H4 (cell line): Measurements from ENCODE around the gene HOXA9. TPM values are rescaled to one million over a fixed set of nuclear protein-coding genes. Genes with fewer than 3 reads are reported as not detected.

ENCODE experiments used
- DNase-seq: peaks from one replicate; pipeline ENCODE4 v3.0.0-alpha.2; 2015; ENCODE audit warnings: low spot score
- total RNA-seq: library from RNA; depleted of rRNA; stranded (reverse); fragments of >200 nt; shearing (Covaris generic); gene quantifications from 2 replicates; pipeline ENCODE4 v1.2.3, GENCODE V29; 2014

Gene HOXA9
- total RNA-seq, 1 experiment from 2014 or later = 0.17 TPM

DNA sequence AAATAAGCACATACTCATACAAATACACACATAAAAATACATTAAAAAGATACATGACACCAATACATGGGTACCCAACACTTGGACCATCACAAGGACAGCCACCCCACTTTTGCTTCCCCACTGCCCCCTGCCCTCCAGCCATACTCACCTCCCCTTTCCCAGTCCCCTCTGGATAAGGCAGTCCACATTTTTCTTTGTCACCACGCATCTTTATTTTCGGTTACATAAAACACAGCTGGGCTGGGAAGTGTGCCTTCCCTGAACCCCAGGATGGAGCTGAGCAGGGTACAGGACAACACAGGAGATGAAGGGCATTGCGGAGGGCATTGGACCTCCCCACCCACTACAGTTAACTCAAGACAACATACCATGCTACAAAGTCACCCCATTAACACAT, 11.8 kb downstream of the HOXA9 start:
- DNase-seq = no peak

- DNase-seq = no peak
Observed at GRCh38 chr7:27152816-27153442, 12.4 kb downstream of the HOXA9 start.

DNA sequence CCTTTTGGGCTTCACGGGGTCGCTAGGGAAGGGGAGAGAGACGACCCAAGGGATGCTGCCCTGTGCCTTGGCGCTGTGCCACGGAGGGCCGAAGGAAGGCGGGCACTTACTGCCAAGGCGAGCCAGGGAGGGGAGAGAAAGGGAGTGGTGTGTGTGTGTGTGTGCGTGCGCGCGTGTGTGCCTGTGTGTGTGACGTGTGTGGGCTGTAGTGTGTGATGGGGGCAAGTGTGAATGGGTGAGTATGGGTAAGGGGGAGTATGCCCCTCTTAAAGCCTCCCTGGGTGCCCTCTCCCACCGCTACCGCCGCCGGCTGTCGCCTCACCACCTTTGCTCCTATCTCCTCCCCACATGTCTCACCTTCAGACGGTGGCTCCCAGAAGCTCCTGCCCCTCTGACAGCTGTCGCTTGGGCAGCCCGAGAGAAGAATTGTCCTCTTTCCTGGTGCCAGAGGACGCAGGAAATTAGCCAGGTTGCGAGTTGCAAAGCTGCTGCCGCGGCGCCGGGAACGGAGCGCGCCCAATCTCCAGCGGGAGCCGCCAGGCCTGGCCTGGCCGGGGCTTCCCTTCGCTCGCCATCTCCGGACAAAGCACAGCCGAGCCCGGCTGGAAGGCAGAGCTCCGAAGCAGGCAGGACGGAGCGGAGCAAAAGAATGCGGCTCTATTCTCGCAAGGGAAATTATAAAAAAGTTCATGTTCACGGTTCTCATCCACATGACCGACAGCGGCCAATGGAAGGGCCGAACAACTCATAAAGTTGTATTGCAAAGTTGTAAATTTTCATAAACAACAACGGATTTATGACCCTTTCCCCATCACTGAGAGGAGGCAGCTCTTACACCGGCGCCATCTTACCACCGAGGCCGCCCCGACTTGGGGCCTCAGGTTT, 13.2 kb downstream of the HOXA9 start, which contains the start of gene HOXA3:
Gene HOXA3, minus strand, starts transcription at position 653 of the 885 bp plus-strand sequence. CDS start 41,943 bp downstream, outside the sequence.
- no peak for DNase-seq

DNA sequence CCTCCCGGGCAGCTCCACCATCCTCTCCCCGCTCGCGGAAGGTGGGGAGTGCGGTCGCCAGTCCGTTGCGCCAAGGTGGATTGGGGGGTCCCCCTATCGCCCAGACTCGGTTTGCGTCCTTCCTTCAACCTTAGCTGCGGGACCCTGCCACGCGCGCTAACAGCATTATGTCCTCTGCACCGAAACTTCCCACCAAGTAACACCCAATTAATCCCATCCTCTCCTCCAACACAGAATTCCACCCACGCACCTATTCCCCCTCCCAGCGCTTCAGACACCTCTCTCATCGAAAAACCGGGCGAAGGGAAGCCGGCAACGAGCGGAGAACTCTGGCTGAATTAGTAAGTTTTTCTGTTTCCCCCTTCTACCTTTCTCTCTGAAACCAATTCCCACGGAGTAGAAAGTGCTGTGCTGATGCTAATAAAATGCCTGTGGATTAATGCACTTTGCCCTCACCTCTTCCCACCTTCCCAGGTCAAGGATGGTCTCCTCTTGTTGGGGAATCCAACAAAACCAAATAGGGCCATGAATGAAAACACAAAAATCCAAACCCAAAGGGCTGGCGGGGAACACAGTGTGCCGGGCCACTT, 13.9 kb downstream of the HOXA9 start:
- no peak for DNase-seq

DNA sequence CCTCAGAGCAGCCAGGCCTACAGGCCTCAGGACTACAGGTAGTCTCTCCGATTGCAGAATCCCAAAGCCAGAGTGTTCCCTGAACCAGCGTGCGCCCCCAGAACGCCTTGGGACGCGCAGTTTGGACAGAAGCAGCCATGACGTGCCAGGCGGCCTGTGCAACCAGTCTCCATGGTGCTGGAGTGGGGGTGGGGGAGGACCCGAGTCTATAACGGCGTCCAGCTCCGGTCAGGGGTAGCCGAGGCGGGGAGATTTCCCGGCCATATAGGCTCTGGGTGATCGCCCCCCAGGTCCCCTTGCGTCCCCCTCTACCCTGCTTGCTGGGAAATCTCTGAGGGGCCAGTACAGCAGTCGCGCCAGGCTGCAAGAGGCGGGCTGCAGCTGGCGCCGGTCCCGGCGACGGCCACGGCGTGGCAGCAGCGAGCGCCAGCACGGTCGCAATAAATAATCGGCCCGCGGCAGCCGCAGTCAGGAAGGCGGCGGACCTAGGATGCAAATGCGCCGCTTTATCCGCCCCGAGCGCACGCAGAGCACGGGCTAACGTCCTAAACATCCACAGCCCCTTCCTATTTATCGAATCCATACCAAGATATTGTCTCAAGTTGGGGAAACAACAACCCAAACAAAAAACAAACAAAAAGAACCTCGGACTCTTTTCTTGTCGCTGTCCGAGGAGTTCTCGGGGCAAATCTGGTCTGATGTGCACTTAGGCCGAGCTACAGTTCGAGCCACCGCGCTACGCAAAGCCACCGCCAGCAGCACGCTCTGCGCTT, 14.6 kb downstream of the HOXA9 start:
- DNase-seq = peak; percentile 82

DNA sequence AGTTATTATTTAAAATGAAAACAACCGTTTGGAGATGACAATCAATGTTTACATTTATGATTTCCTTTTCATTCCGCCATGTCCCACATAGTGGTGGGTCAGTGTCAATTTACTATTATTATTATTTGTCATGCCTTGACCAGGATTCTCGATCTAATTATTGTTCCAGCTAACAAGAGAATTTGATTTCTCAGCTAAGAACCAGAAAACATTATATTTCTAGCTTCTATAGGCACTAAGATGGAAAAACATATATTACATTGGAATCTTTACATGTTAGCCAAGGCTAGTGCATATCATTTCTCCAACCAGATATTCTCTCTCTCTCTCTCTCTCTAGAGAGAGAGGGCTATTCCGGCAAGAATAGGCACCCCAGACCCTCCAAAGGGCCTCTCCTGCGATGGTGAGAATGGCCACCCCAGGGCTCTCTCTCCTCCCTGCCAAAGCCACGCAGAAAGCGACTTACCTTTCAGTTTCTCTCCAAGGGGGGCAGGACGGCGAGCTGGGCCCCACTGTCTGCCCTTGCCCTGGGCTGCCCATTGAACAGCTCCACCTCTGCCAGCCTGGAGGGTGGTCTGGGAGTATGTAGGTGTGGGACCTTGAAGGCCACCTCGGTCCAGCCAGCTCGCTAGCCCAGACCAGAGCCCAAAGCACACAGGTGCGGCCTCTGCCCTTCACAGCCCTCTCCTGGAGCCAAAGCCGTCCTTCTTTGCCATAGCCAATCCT, 15.3 kb downstream of the HOXA9 start:
- no peak for DNase-seq

GRCh38 chr7:27148756-27149641, 16.3 kb downstream of the HOXA9 start:
- peak; percentile 52 for DNase-seq

DNA sequence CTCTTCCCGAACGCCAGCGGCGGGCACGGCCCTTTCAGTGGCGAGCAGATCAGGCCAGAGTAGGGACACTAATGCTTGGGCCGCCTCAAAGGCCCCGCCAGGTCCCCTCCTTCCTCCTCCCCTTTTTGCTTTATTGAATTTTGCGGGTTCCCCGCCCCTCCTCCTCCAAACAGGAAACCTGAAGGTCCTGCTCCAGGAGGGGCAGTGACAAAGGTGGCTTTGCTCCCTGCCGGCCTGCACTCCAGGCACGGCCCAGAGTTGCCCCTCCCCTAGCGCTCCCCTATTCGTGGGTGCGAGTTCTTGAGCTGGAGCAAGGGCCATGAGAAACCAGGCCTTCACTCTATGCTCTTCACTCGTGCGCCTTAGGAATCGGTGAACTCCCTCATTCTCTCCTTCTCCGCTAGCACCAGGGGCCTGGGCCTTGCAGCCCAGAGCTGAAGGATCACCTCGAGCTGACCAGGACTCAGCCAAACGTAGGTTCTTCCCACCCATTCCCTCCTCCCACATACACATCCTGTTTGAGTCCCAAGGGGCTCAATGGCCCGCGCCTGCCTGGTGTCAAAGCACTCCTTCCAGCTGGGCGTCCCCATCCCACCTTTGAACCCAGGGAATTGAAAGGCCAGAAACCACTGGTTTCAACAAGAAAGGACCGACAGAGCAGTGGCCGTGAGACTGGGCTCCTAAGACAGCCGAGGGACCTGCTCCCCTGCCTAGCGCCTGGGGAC, 17.1 kb downstream of the HOXA9 start:
- DNase-seq = no peak

DNA sequence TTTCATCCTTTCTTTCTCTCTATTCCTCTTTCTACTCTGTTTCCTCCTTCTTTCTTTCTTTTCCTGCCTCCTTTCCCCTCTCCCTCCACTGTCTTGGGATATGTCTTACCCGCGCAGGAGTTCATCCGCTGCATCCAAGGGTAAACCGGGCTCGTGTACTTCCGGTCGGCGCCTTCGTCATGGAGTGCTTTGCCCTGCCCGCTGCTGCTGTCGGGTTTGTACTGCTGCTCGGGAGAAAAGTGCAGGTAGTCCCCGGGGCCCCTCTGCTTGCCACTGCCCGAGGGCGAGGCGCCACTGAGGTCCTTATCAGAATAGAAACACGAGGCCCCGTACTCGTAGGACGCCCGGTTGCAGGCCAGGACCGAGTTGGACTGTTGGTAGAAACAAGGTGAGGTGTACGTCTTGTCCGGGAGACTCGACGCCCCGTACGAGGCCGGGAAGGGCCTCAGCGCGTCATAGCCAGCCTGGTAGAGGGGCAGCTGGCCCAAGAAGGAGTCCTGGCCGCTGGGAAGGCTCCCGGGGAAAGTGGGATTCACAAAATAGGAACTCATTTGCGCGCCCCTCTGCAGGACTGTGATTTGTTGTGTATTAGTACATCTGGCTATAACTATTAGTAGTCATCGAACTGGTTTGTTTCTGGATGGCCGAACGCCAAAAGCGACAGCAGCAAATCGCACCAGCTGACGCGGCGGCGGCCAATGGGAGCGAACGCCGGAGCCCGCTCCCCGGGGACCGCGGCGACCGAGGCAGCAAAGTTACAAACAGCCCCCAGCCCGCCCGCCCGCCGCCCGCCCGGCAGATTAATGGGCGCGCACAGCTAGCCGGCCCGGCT, 17.9 kb downstream of the HOXA9 start, which contains the start of gene HOXA6:
Gene HOXA6, minus strand, starts transcription at position 576 of the 832 bp plus-strand sequence. Its CDS starts 25 bp downstream, at position 551.
- DNase-seq = no peak

DNA sequence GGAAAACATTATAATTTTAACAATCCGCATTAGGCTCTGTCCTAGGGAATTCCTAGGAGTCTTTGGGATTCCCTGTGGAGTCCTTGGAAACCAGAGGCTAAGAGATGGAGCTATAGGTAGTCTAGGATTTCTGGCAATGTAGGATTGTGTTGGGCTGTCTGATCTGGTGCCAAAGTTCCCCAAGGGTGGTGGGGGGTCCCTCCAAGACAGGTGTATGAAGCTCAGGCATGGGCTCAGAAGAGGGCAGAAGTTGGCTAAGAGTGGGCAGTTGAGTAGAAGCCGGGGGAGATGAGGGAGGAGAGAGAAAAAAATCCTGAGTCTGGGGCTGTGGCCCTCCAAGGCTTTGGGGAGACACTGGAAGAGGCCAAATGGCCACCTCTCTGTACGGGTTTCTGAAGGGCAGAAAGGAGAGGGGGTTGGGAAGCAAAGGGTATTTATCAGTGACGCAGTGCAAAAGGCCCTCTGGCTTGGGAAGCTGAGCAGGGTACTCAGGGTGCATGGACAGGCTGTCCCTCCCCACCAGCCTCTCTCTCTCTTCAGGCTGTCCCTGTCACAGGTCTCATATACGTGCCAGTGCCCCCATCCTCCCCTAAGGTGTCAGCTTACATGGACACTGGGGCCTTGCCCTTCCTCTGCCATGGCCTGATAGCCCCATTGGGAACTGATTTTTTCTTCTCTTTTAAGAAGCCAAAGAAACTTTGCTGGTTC, 18.7 kb downstream of the HOXA9 start:
- no peak for DNase-seq

DNA sequence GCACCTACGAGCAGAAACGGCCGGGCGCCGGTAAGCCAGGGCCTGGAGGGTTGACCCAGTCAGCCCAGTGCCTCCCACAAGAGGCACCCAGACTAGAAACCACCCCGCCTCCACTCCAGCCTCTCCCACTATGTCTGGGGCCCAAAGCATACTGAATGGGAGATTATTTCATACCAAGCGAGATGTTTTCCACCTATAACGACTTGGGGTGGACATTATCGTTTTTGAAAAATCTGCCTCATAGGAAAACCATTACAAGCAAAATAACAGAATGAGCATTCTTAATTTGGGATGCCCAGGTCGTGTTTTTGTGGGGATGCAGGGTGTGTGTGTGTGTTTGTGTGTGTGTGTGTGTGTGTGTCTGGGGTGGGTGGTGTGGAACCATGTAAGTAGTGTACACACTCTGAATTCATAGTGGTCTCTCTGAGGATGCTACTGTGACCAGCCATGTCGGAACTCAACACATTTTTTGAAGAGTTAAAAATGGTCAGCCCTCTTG, 19.4 kb downstream of the HOXA9 start:
- DNase-seq = no peak

- no peak for DNase-seq
Observed at GRCh38 chr7:27145165-27145913, 20.0 kb downstream of the HOXA9 start.

- DNase-seq = no peak
Observed at GRCh38 chr7:27144781-27145164, 20.6 kb downstream of the HOXA9 start.

DNA sequence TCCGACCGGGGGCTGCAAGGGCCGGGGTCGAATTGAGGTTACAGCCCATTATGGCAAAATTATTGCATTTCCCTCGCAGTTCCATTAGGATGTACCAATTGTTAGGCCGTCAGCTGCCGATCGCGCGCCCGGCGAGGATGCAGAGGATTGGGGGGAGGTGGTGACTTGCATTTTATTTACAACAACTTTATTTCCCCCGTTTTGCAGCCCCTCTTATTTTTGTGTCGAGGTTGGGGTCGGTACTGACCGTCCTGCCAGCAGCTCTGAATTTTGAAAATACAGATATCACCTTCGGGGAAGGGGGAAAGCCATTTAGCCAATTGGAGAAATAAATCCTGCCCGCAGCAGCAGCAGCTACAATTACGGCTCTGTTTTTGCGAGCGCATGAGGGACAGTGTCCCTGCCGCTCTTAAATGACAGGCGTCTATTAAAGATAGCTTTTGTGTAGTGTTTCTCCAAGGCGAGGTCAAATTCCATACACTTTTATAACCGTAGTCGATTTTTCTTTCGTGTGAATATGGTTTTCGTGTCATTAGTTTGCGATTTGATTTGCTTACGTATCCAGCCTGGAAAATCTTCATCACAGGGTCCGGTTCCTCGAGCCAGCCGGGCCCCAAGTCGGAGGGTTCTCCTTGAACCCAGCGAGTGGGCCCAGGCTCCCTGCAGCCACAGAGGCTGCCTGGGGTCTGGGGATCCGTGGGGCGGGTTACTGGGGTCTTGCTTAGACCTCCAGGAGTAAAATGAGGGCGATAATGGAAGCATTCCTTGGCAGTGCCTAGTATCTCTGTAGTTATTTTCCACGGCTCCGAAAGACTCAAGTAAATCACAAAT, 21.2 kb downstream of the HOXA9 start:
- DNase-seq = no peak

DNA sequence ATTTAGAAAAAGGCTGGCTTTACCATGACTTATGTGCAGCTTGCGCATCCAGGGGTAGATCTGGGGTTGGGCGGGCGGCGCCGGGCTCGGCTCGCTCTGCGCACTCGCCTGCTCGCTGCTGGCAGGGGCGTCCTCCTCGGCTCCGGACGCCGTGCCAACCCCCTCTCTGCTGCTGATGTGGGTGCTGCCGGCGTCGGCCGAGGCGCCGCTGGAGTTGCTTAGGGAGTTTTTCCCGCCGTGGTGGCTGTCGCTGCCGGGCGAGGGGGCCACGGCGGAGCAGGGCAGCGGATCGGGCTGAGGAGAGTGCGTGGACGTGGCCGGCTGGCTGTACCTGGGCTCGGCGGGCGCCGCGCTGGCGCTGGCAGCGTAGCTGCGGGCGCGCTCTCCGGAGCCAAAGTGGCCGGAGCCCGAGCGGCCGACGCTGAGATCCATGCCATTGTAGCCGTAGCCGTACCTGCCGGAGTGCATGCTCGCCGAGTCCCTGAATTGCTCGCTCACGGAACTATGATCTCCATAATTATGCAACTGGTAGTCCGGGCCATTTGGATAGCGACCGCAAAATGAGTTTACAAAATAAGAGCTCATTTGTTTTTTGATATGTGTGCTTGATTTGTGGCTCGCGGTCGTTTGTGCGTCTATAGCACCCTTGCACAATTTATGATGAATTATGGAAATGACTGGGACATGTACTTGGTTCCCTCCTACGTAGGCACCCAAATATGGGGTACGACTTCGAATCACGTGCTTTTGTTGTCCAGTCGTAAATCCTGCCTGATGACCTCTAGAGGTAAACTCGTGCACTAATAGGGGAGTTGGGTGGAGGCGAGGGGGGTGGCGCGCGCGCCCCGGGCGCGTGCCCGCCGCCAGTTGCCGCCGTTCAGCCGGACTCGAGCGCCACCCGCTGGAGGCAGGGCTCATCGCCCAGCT, 22.1 kb downstream of the HOXA9 start, which contains the start of gene HOXA5:
Gene HOXA5, minus strand, starts transcription at position 659 of the 927 bp plus-strand sequence. Its CDS starts 74 bp downstream, at position 585.
- DNase-seq = peak; percentile 99
